Measurements from ENCODE around the gene MACROH2A2. TPM values are rescaled to one million over a fixed set of nuclear protein-coding genes. Genes with fewer than 3 reads are reported as not detected.

Gene MACROH2A2
- total RNA-seq, 1 experiment from 2014 or later, result 11.3 TPM

DNA sequence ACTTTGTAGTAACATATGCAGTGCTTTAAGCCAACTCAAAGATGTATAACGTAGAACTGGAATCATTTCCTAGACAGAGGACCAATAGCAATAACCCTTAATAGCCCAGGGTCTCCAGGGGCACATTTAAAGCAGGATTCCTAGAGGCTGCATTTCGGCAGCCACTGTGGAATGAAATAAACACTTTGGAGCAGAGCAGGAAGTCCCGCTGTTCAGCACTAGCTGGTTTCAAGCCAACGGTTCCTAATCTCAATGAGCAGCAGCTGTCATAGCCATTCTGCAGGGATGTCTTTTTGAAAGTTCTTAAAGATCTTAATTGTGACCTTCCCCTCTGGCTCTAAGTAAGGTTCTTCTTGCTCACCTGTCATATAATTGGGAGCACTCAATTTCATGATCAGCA is 18.4 kb upstream of the MACROH2A2 start:
- Histone ChIP-seq H3K23me2 (ENCODE audit: insufficient read length, low read depth, low read length, poor library complexity, severe bottlenecking) (no peaks in the 10 kb centered on the region), H2BK5ac (ENCODE audit: insufficient read length, low read length) (no peak overlapping the region), H4K5ac (ENCODE audit: insufficient read length, low read depth, low read length) (no peak overlapping the region), H3K9me3 (ENCODE audit: control insufficient read depth, low read depth, low read length) (no peaks in the 10 kb centered on the region), H2BK15ac (ENCODE audit: low read depth, low read length) (no peak overlapping the region), H4K20me1 (ENCODE audit: control insufficient read depth, insufficient read depth, insufficient read length) (no peaks in the 10 kb centered on the region), H3K4ac (ENCODE audit: low read depth, low read length) (no peak overlapping the region), H2AFZ (ENCODE audit: low read length) (no peak overlapping the region), H4K8ac (replicated peaks; ENCODE audit: insufficient read length, low read depth, low read length) (no peak overlapping the region), H3K79me2 (ENCODE audit: insufficient read depth, low read length) (no peaks in the 10 kb centered on the region), H3K18ac (ENCODE audit: insufficient read length, low read depth, low read length) (no peak overlapping the region), H3K79me1 (ENCODE audit: insufficient read depth, low read depth, low read length, poor library complexity, severe bottlenecking) (no peaks in the 10 kb centered on the region), H2BK20ac (ENCODE audit: low read depth, low read length, poor library complexity, severe bottlenecking) (no peak overlapping the region), H2AK5ac (ENCODE audit: insufficient read length, low read length) (no peak overlapping the region), H2BK12ac (ENCODE audit: insufficient read length, low read depth, low read length) (no peak overlapping the region), H2BK120ac (ENCODE audit: low read depth, low read length, poor library complexity, severe bottlenecking) (no peak overlapping the region), H3K4me2 (ENCODE audit: insufficient read depth, insufficient read length, low read length) (no peak overlapping the region), H3K9ac (ENCODE audit: extremely low read depth, insufficient read length, low read length) (no peak overlapping the region), H3K27ac (ENCODE audit: insufficient read length, low read depth, low read length) (no peak overlapping the region), H3K23ac (ENCODE audit: insufficient read length, low read depth, low read length) (no peak overlapping the region), H3K27me3 (ENCODE audit: insufficient read depth, low read length) (no peaks in the 10 kb centered on the region), H3K4me1 (ENCODE audit: insufficient read depth, low read length) (no peaks in the 10 kb centered on the region), H3K14ac (ENCODE audit: insufficient read depth, low read length) (no peak overlapping the region), H3K56ac (ENCODE audit: insufficient read length, low read depth, low read length) (no peak overlapping the region), H3T11ph (ENCODE audit: low read length) (no peak overlapping the region), H4K91ac (ENCODE audit: insufficient read length, low read depth, low read length) (no peak overlapping the region)
- Mint-ChIP-seq H3K36me3 (ENCODE audit: insufficient read depth in 1 of 3, low read depth in 3 of 3) (peaks cover 0 to 7% (median 4%) of the 10 kb centered on the region in 3 experiments; a peak in 1 of 7 replicates), H3K9me3 (peaks cover 10 to 18% of the 10 kb centered on the region in 2 experiments), H3K27me3 (ENCODE audit: low read depth) (peaks cover 79% of the 10 kb centered on the region), H3K27ac (no peak overlapping the region), H3K4me3 (no peak overlapping the region), H3K4me1 (no peaks in the 10 kb centered on the region)
- TF ChIP-seq, protein P1, sequence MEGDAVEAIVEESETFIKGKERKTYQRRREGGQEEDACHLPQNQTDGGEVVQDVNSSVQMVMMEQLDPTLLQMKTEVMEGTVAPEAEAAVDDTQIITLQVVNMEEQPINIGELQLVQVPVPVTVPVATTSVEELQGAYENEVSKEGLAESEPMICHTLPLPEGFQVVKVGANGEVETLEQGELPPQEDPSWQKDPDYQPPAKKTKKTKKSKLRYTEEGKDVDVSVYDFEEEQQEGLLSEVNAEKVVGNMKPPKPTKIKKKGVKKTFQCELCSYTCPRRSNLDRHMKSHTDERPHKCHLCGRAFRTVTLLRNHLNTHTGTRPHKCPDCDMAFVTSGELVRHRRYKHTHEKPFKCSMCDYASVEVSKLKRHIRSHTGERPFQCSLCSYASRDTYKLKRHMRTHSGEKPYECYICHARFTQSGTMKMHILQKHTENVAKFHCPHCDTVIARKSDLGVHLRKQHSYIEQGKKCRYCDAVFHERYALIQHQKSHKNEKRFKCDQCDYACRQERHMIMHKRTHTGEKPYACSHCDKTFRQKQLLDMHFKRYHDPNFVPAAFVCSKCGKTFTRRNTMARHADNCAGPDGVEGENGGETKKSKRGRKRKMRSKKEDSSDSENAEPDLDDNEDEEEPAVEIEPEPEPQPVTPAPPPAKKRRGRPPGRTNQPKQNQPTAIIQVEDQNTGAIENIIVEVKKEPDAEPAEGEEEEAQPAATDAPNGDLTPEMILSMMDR (conservative IDR thresholded peaks at IDR 0.05), result no peak
- no peak for DNase-seq
- WGBS (ENCODE audit: extremely low coverage, insufficient read length, low lambda C conversion rate), result no CpG with 5 or more reads among the region's 4 CpGs

Data from H9 (cell line).